Inferior parietal cortex (tissue), 1 donor: ENCODE results near the gene OLFML2B.
A peak's percentile ranks its signal among the peaks of the same experiment; 100 is the strongest.

Experiments
- DNase-seq: peaks from one replicate; pipeline ENCODE4 v3.0.0-alpha.2; 2016; ENCODE audit errors: extremely low spot score

The OLFML2B gene

DNA sequence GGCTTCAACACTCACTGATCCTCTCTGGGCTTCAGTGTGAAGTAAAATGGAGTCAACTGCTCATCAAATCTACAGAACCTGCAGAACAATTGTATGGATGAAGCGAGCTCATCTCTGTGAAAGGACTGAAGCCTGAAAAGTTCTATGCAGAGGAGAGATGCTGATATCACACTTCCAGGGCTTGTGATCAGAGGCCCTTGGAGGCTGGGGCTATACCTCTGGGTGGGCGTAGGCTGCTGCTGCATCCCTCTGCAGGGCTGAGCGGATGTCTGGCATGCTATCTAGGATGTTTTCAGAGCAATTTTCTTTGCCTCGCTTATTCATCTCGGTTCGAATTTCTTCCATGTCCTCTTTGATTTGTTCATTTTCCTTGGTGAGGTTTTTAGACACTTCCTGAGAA, 17.6 kb downstream of the OLFML2B start:
- no peak for DNase-seq

DNA sequence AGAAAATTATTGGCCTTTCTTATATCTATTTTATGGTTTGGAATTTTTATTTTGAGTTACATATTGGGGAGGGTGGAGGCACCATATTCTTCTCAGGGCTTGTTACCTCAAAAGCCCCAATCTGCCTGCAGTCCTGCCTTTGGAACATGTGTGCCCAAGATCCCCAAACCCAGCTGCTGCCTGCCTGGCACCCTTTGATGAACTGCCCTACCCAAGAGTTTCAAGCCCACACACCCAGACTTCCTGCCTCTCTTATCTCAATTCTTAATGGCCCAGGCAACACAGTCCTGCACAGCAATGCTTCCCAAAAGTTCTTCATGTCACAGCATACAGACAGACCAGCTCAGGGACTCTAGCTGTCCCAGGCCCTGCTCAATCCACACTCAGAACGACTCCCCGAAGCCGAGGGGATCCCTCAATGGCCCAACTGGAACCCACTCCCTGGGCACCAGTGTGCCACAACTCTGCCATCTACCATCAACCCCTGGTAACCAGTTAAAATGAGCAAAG, 19.2 kb downstream of the OLFML2B start:
- no peak for DNase-seq

DNA sequence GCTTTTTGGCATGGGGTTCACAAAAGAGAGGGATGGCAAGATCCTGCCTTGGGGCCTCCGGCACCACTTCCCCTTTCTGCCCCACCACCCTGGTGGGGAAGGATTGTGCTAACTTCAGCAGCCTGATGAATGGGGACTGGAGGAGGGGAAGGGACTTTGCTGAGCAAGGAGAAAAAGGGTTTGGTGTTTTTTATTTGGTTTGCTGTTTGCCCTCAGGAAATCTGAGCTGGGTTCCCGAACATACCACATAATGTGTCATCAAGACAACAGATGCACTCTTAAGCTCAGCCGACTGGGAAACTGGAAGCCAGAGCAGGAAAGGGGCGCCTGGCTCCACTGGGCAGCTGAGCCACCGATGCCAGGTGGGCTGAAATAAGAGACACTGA, 19.8 kb downstream of the OLFML2B start:
- DNase-seq: no peak

DNA sequence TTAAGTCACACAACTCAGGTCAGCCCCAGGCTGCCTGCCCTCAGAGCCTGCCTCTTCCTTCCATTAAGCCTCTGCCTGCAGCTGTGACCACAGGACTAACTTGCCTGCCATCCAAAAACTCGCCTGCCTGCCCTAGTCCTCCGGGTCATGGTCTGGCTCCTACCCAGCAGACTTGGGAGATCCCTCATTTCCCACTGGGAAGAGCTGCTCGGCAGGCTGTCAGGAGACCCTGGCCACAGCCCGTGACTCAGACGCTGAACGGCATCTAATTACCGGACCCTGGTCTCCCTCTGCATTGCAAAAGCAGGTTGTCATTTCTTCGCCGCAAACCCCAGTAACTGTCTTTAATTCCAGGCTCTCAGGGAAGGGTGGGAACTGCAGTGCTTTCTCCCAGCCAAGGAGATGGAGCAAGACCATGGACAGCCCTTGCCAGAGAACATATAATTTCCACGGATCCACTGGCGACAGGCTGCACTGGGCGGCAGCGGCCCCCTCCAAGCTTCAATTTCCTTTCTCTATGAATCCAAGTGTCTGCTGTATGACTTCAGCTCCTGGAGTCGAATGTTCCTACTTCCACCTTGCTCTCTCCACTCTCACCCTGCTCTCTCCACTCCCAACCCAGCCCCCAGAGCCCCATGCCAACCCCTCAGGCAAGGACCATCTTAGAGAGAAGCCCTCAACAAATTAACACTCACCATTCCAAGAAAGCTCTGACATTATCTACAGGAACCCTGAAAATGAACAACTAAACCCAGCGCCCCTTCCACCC, 20.4 kb downstream of the OLFML2B start:
- no peak for DNase-seq

DNA sequence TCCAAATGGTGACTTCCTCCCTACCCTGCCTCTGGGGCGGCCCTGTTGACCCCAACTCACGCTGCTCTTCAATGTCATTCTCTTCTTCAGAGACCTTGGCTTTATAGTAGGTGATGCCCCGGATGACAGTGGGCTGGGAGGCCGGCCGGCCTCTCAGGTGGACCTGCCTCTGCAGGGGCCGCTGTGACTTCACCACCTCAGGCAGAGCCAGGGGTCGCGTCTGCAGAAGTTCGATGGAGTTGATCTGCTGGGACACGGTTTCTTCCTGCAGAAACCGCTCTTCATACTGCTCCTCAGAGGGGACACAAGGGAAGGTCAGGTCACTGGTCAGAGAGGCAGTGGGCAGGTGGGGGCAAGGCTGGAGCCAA, 23.6 kb downstream of the OLFML2B start:
- no peak for DNase-seq

GRCh38 chr1:161999301-162000052, 24.2 kb downstream of the OLFML2B start:
- no peak for DNase-seq

DNA sequence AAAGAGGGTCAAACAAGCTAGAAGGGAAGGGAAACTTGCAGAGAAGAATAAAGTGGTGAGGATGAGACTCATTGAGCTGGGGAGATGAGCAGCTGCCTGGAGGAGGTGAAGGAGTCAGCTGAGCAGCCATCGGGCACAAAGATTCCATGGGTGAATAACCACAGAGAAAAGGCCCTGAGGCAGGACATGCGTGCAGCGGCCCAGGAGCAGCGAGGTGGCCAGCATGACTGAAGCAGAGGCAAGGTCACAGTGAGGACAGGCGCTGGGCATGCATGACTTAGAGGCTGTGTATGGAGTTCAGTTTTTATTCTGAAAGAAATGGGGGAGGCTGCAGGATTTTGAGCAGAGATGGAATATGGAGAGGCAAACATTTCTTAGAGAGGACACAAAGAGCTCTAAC, 24.9 kb downstream of the OLFML2B start:
- no peak for DNase-seq

DNA sequence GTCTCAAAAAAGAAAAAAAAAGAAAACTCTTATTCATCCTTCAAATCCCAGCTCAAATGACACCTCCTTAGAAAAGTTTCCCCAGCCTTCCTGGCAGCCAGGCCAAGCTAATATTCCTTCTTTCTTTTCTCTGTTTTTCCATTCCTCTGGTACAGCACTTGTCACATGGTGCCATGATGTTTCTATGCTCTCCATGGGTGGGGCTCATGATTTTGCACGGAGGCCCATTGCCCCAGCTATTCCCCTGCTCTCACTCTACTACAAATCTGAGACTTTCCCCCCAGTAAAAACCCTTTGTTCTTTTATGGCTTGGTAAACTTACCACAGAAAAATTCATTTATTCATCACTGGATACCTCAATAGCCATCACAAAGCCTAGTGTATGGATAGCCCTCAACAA, 26.5 kb downstream of the OLFML2B start:
- no peak for DNase-seq

- DNase-seq: peak; percentile 51
Measured at GRCh38 chr1:161994175-161994668, 29.4 kb downstream of the OLFML2B start.

DNA sequence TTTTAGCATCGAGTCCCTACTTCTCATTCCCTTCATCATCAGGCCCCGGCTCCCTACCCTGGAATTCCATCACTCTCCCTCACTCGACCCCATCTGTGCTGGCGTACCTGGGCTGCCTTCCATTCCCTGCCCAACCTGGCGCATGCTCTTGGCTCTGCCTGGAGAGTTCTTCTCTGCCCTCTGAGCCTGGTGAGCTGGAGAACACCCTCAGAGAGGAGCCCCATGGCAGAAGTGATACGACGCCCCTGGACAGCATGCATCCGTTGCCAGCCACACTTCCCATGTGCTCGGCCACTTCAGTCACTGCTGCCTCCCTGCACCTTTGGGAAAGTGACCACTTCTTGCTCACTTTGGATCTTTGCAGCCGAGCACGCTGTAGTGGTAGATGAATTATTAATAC, 30.1 kb downstream of the OLFML2B start:
- DNase-seq: no peak

DNA sequence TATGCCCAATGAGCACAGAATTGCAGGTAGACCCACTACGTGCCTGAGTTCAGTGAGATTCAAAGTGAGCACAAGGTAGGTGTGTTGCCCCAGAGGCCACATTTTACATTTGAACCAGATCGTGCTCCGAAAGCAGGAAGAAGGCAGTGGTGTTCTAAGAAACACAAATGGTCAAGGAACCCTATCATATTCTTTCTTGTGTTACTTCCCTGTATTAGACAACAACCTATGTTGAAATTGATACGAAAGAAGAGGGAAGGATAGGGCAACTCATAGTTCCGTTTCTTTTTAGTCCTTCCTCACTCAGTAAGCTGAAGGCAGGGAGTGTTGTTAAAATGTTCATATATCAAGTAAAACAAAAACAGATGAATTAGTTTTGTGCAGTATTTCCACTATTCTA, 33.9 kb downstream of the OLFML2B start:
- no peak for DNase-seq

GRCh38 chr1:161989108-161989507, 34.6 kb downstream of the OLFML2B start:
- DNase-seq: no peak

GRCh38 chr1:161988413-161988812, 35.3 kb downstream of the OLFML2B start:
- no peak for DNase-seq

GRCh38 chr1:161987872-161988271, 35.8 kb downstream of the OLFML2B start:
- no peak for DNase-seq

DNA sequence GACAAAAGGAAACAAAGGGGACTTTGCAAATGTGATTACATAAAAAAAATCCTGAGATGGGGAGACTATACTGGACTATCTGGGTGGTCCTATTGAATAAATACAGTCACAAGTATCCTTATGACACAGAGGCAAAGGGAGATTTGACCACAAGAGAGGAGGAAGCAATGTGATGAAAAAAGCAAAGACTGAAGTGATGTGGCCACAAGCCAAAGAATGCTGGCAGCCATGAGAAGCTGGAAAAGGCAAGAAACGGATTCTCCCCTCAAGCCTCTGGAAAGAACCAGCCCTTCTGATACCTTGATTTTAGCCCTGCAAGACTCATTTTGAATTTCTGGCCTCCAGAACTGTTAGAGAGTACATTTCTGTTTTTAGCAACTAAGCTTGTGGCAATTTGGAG, 36.4 kb downstream of the OLFML2B start:
- no peak for DNase-seq

GRCh38 chr1:161986328-161986727, 37.3 kb downstream of the OLFML2B start:
- DNase-seq: no peak

DNA sequence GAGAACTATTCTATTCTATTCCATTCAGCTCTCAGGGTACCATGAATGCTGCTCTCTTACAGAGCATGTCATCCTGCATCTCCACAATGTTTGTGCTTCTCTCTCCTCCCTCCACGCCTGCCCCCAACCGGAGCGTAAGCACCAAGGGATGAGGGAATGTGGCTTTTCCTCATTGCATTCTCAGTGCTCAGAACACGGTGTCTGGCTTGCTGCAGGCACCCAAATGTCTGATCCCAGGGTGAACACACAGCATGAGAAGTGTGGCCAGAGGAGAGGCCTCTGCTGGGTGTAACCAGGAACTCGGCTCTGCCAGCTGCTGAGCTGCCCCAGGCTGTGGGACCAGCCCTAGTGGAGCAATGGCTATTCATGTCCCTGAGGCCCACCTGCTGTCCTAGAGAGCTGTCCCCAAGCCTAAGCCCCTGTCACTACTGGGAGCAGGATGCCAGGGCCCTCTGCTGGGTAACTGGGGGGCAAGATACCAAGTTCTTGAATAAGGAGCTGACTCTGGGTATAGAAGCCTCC, 38.3 kb downstream of the OLFML2B start:
- DNase-seq: no peak

- DNase-seq: no peak
Measured at GRCh38 chr1:161983725-161984124, 39.9 kb downstream of the OLFML2B start.

DNA sequence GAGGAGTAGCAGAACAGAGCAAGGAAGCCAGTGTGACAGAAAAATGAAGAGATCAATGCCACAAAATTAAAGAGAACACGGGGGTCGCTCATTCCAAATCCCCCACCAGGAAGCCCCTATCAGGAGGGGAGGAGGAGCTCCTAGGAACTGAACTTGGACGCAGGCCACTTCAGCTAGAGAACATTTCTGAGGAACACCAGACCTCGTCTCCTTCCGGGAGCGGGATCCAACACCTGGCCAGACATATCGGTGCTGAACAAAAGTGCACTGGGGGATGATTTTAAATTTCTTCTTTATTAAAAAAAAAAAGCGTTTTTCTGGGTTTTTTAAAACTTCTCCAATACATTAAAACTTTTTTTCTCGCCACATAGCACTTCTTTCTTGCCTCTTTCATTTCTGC, 40.8 kb downstream of the OLFML2B start:
- no peak for DNase-seq

DNA sequence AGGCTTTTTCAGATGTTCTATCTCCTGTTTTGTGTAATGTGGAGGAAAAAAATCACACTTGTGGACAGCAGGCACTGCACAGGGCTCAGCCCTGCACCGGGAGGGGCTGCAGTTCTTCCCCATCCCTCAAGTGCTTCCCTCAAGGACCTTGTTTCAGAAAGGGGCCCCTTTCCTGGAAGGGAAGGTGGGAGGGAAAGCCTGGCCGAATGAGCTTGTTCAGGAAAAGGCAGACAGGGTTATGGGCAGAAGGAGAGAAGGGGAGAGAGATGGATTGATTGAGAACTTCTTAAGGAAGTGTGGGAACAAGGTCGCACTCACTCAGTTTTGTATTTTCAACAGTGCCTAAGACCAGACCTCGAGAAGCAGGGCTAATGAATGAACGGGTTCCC, 41.2 kb downstream of the OLFML2B start:
- DNase-seq: no peak

GRCh38 chr1:161981735-161982506, 41.7 kb downstream of the OLFML2B start:
- no peak for DNase-seq

DNA sequence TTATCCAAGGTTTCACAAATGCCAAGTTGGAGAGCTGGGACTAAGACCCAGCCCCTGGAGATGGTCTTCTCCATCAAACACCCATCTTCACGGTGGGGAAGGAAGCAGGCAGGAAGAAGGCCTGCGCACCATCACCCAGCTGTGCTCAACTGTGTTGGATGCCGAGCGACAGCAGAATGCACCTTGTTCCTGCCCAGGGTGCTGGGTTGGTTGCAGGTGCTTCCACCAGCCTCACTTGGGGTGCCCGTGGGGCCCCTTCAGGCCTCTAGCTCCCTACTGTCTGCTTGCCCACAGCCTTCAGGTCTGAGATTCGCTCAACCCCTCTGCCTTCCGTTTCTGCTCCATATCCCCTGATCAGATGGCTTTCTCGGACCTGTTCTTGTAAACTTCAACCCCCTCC, 42.5 kb downstream of the OLFML2B start:
- DNase-seq: no peak
